MM.1S (cell line): Measurements from ENCODE around the gene NUP210.

Experiments used
- DNase-seq: peaks from one replicate; pipeline ENCODE4 v3.0.0-alpha.2; 2015
- H2AFZ ChIP-seq: fragments of 300-600 bp; sonication (generic); 2 replicates; pipeline ENCODE4 v1.6.0; 2016; ENCODE audit warnings: antibody characterized with exemption, low read length
- H3F3A ChIP-seq: fragments of 300-600 bp; sonication (generic); 2 replicates; pipeline ENCODE4 v1.6.1; 2016; ENCODE audit warnings: mild to moderate bottlenecking, antibody characterized with exemption, low read length, moderate library complexity, mixed read lengths; ENCODE audit not compliant: insufficient read depth
- H3K27ac ChIP-seq: fragments of 300-600 bp; sonication (generic); 2 replicates; pipeline ENCODE4 v1.5.1; 2016; ENCODE audit warnings: mild to moderate bottlenecking, low read length
- H3K27me3 ChIP-seq: fragments of 300-600 bp; sonication (generic); replicated peaks from 2 replicates; pipeline ENCODE4 v1.6.0; 2016; ENCODE audit warnings: low read length; ENCODE audit not compliant: insufficient read depth
- H3K36me3 ChIP-seq: fragments of 300-600 bp; sonication (generic); replicated peaks from 2 replicates; pipeline ENCODE4 v1.6.1; 2016; ENCODE audit warnings: mild to moderate bottlenecking, low read length, mixed read lengths; ENCODE audit not compliant: insufficient read depth
- H3K4me1 ChIP-seq: fragments of 300-600 bp; sonication (generic); 2 replicates; pipeline ENCODE4 v1.6.1; 2016; ENCODE audit warnings: low read length, mixed read lengths
- H3K4me2 ChIP-seq: fragments of 300-600 bp; sonication (generic); 2 replicates; pipeline ENCODE4 v1.6.0; 2016; ENCODE audit warnings: low read depth, low read length
- H3K4me3 ChIP-seq: fragments of 300-600 bp; sonication (generic); 2 replicates; pipeline ENCODE4 v1.5.1; 2016; ENCODE audit warnings: low read length, mixed read lengths
- H3K79me2 ChIP-seq: fragments of 300-600 bp; sonication (generic); 2 replicates; pipeline ENCODE4 v1.6.1; 2016; ENCODE audit warnings: mixed run types, low read length, mixed read lengths
- H3K9ac ChIP-seq: fragments of 300-600 bp; sonication (generic); 2 replicates; pipeline ENCODE4 v1.6.1; 2016; ENCODE audit warnings: low read length, mixed read lengths
- H3K9me2 ChIP-seq: fragments of 300-600 bp; sonication (generic); replicated peaks from 2 replicates; pipeline ENCODE4 v1.6.1; 2016; ENCODE audit warnings: mild to moderate bottlenecking, low read length, mixed read lengths; ENCODE audit not compliant: insufficient read depth
- H3K9me3 ChIP-seq: fragments of 300-600 bp; sonication (generic); replicated peaks from 2 replicates; pipeline ENCODE4 v1.6.1; 2016; ENCODE audit warnings: mild to moderate bottlenecking, low read length, mixed read lengths; ENCODE audit not compliant: insufficient read depth
- H4K20me1 ChIP-seq: fragments of 300-600 bp; sonication (generic); 2 replicates; pipeline ENCODE4 v1.6.1; 2016; ENCODE audit warnings: mild to moderate bottlenecking, low read length, moderate library complexity, mixed read lengths; ENCODE audit not compliant: insufficient read depth
- EZH2 ChIP-seq: fragments of 300-600 bp; sonication (generic); optimal IDR thresholded peaks from 2 replicates; pipeline ENCODE3; 2017; ENCODE audit warnings: low read depth, mild to moderate bottlenecking, antibody characterized with exemption, low read length, mixed read lengths
- EZH2phosphoT487 ChIP-seq: fragments of 300-600 bp; sonication (generic); IDR thresholded peaks from 2 replicates; pipeline ENCODE4 v1.6.1; 2018; ENCODE audit warnings: antibody characterized with exemption, low read length
- TF ChIP-seq, protein P1 (sequence below): fragments of 300-600 bp; sonication (generic); IDR thresholded peaks from 2 replicates; pipeline ENCODE4 v1.5.1; 2016; ENCODE audit warnings: antibody characterized with exemption, low read length, mixed read lengths

Gene NUP210

DNA sequence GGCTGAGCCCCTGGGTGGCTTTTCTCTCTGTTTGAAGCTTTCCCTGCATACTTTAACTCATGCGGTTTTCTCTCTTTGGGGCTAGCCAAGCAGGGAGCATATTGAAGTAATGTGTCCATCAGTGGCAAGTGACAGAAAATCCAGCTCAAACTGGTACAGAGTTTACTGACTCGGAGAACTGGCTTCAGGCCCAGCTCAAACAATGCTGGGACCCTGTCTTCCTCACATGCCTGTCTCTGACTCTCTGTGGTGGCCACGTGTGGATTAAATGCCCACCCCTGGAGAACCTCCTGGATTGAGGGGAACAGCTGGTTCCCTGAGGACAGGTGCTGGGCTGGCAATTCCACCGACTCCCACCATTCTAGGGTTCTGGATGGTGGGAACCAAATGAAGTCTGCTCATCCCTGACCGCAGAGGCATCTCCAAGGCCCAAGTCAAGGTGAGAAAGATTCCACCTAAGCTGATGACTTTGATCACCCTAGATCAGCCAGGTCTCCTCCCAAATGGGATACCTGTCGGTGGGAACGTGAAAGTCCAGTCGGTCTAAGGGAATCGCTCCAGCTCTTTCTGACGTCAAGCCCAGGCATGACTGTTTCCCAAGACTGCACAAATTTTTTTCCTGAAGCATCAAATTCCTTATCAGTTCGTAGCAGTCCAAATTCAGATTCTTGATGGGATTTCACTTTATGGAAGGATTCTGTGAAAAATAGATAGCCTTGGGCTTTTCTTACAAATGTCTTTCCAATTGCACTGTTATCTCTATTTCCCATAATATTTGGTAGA lies 43.7 kb upstream of the NUP210 start:
- no peaks in the 10 kb centered on the region for H3K79me2 ChIP-seq
- H3K4me1 ChIP-seq: peaks cover 15% of the 10 kb centered on the region
- H3K27ac ChIP-seq: no peak overlapping the region
- H3K4me2 ChIP-seq: no peak overlapping the region
- no peak overlapping the region for H2AFZ ChIP-seq
- H3F3A ChIP-seq: no peaks in the 10 kb centered on the region
- H3K9ac ChIP-seq: no peak overlapping the region
- H3K9me3 ChIP-seq: no peaks in the 10 kb centered on the region
- H3K4me3 ChIP-seq: no peak overlapping the region
- H3K36me3 ChIP-seq: no peaks in the 10 kb centered on the region
- no peaks in the 10 kb centered on the region for H3K9me2 ChIP-seq
- no peak for DNase-seq
- TF ChIP-seq EZH2 (no peak), EZH2phosphoT487 (no peak)
- TF ChIP-seq, protein P1, sequence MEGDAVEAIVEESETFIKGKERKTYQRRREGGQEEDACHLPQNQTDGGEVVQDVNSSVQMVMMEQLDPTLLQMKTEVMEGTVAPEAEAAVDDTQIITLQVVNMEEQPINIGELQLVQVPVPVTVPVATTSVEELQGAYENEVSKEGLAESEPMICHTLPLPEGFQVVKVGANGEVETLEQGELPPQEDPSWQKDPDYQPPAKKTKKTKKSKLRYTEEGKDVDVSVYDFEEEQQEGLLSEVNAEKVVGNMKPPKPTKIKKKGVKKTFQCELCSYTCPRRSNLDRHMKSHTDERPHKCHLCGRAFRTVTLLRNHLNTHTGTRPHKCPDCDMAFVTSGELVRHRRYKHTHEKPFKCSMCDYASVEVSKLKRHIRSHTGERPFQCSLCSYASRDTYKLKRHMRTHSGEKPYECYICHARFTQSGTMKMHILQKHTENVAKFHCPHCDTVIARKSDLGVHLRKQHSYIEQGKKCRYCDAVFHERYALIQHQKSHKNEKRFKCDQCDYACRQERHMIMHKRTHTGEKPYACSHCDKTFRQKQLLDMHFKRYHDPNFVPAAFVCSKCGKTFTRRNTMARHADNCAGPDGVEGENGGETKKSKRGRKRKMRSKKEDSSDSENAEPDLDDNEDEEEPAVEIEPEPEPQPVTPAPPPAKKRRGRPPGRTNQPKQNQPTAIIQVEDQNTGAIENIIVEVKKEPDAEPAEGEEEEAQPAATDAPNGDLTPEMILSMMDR: no peak
- no peaks in the 10 kb centered on the region for H4K20me1 ChIP-seq
- H3K27me3 ChIP-seq: no peaks in the 10 kb centered on the region

DNA sequence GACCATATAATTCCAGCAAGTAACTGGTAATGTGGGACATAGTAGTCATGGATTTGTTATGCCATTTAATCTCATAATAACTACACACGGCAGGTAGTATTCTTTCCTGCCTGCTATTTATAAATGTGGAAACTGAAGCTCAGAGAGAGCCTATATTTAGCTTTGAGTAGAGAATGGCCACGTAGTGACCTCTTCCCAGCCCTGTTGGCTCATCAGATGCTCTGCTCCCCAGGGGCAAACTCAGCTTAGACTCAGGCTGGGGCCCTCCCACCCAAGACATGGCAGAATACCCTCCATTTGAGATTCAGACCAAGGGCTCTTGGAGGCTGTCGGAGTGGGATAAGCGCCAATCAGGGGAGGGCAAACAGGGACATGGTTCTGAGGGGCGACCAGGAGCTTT lies 42.7 kb upstream of the NUP210 start:
- Histone ChIP-seq H2AFZ (no peak overlapping the region), H4K20me1 (no peaks in the 10 kb centered on the region), H3K27me3 (no peaks in the 10 kb centered on the region), H3K9ac (no peak overlapping the region), H3K4me1 (peaks cover 15% of the 10 kb centered on the region), H3K27ac (no peak overlapping the region), H3K4me3 (no peak overlapping the region), H3F3A (no peaks in the 10 kb centered on the region), H3K4me2 (peak overlapping the region; percentile 18; the same call in 1 of the 2 replicates), H3K79me2 (no peaks in the 10 kb centered on the region), H3K9me3 (no peaks in the 10 kb centered on the region), H3K9me2 (no peaks in the 10 kb centered on the region), H3K36me3 (no peaks in the 10 kb centered on the region)
- DNase-seq: no peak
- TF ChIP-seq EZH2phosphoT487: no peak
- TF ChIP-seq, protein P1: no peak
- TF ChIP-seq EZH2: no peak

DNA sequence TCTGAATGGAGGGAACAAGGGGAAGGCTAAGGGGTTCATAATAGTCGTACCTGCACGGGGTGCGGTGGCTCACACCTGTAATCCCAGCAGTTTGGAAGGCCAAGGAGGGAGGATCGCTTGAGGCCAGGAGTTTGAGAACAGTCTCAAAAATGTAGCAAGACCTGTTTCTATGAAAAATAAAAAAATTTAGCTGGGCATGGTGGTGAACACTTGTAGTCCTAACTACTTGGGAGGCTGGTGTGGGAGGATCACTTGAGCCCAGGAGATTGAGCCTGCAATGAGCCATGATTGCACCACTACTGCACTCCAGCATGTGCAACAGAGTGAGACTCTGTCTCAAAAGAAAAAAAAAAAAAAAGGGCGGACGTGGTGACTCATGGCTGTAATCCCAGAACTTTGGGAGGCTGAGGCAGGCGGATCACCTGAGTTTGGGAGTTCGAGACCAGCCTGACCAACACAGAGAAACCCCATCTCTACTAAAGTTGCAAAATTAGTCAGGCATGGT lies 42.1 kb upstream of the NUP210 start:
- DNase-seq: no peak
- TF ChIP-seq, protein P1: no peak
- no peak for TF ChIP-seq EZH2
- no peak for TF ChIP-seq EZH2phosphoT487

More for the DNA sequence above, 42.1 kb upstream of the NUP210 start:
- Histone ChIP-seq H4K20me1 (no peaks in the 10 kb centered on the region), H3K27ac (no peak overlapping the region), H3K9me3 (no peaks in the 10 kb centered on the region), H3K9ac (no peak overlapping the region), H3K4me3 (no peak overlapping the region), H2AFZ (peak overlapping the region; percentile 50; the same call in 1 of the 2 replicates), H3K4me1 (peaks cover 15% of the 10 kb centered on the region), H3K9me2 (no peaks in the 10 kb centered on the region), H3F3A (no peaks in the 10 kb centered on the region), H3K79me2 (no peaks in the 10 kb centered on the region), H3K36me3 (no peaks in the 10 kb centered on the region), H3K27me3 (no peaks in the 10 kb centered on the region), H3K4me2 (peak overlapping the region; percentile 18; the same call in 1 of the 2 replicates)
